HFFc6 (cell line): ENCODE results near the gene NDUFV1. TPM values are rescaled to one million over a fixed set of nuclear protein-coding genes. Genes with fewer than 3 reads are reported as not detected.
"Not testable (repeated sequence)": the region's sequence is repeated elsewhere in the genome, so short reads cannot be mapped to it uniquely, and the experiment has no call there.

Experiments
- DNase-seq: peaks from one replicate; pipeline ENCODE4 v3.0.0-alpha.2; 2018
- H3K27ac Mint-ChIP-seq: 2 replicates; pipeline ENCODE4 v1.8.0; 2020; ENCODE audit warnings: mild to moderate bottlenecking, mixed read lengths
- H3K27me3 Mint-ChIP-seq: 2 replicates; pipeline ENCODE4 v1.8.0; 2021; ENCODE audit warnings: mild to moderate bottlenecking, moderate library complexity, mixed read lengths; ENCODE audit not compliant: insufficient read depth
- H3K36me3 Mint-ChIP-seq: 2 replicates; pipeline ENCODE4 v1.8.0; 2021; ENCODE audit warnings: low read depth, mixed read lengths
- H3K4me1 Mint-ChIP-seq: 2 replicates; pipeline ENCODE4 v1.8.0; 2020; ENCODE audit warnings: low read depth, mixed read lengths
- H3K4me3 Mint-ChIP-seq: 2 replicates; pipeline ENCODE4 v1.8.0; 2020; ENCODE audit warnings: mild to moderate bottlenecking, moderate library complexity, mixed read lengths
- H3K9me3 Mint-ChIP-seq: 2 replicates; pipeline ENCODE4 v1.8.0; 2020; ENCODE audit warnings: mild to moderate bottlenecking, mixed read lengths
- CTCF ChIP-seq: fragments of 200-600 bp; sonication (generic); IDR thresholded peaks from 2 replicates; pipeline ENCODE4 v1.5.0; 2021; ENCODE audit warnings: antibody characterized with exemption, mild to moderate bottlenecking
- total RNA-seq, 6 experiments: library from RNA; stranded (reverse); fragmentation: NEBNext Ultra II Directional; extraction: Animal tissue kit (Norgen Biotek cat#: 25700); gene quantifications; 2 replicates in 1 of 6; 3 replicates in 5 of 6; pipeline ENCODE4 v1.2.3, GENCODE V29; 2021

The NDUFV1 gene
- total RNA-seq, 6 experiments from 2014 or later: 130 to 150 (median 135) TPM

- peaks cover 54% of the 10 kb centered on the region for H3K4me1 Mint-ChIP-seq
- TF ChIP-seq CTCF: no peak
- H3K9me3 Mint-ChIP-seq: no peaks in the 10 kb centered on the region
- H3K27ac Mint-ChIP-seq: peak overlapping the region; percentile 81
- peak; percentile 48 for DNase-seq
- peaks cover 17% of the 10 kb centered on the region; the same call in 1 of the 2 replicates for H3K36me3 Mint-ChIP-seq
- peak overlapping the region; percentile 94 for H3K4me3 Mint-ChIP-seq
- H3K27me3 Mint-ChIP-seq: peaks cover 18% of the 10 kb centered on the region
These were observed 22.4 kb upstream of the NDUFV1 start for GRCh38 chr11:67584205-67584880.

- no peak for TF ChIP-seq CTCF
- Mint-ChIP-seq H3K9me3 (no peaks in the 10 kb centered on the region), H3K27ac (peak overlapping the region; percentile 81), H3K4me3 (peak overlapping the region; percentile 94), H3K36me3 (peaks cover 17% of the 10 kb centered on the region; the same call in 1 of the 2 replicates), H3K27me3 (peaks cover 14% of the 10 kb centered on the region), H3K4me1 (peaks cover 46% of the 10 kb centered on the region)
- DNase-seq: no peak
These were observed 21.6 kb upstream of the NDUFV1 start for GRCh38 chr11:67584881-67585873.

GRCh38 chr11:67585911-67586310 lies 20.8 kb upstream of the NDUFV1 start:
- no peaks in the 10 kb centered on the region for H3K9me3 Mint-ChIP-seq
- H3K36me3 Mint-ChIP-seq: peaks cover 17% of the 10 kb centered on the region; the same call in 1 of the 2 replicates
- peak overlapping the region; percentile 24; the same call in 1 of the 2 replicates for H3K27ac Mint-ChIP-seq
- no peak for TF ChIP-seq CTCF
- peaks cover 46% of the 10 kb centered on the region for H3K4me1 Mint-ChIP-seq
- H3K4me3 Mint-ChIP-seq: peak overlapping the region; percentile 94; the same call in 1 of the 2 replicates
- peaks cover 8% of the 10 kb centered on the region; the same call in 1 of the 2 replicates for H3K27me3 Mint-ChIP-seq
- DNase-seq: no peak

GRCh38 chr11:67586568-67587250 lies 20.0 kb upstream of the NDUFV1 start:
- Mint-ChIP-seq H3K4me3 (no peak overlapping the region), H3K27me3 (peaks cover 4% of the 10 kb centered on the region; the same call in 1 of the 2 replicates), H3K36me3 (peaks cover 17% of the 10 kb centered on the region; the same call in 1 of the 2 replicates), H3K27ac (no peak overlapping the region), H3K4me1 (peaks cover 42% of the 10 kb centered on the region), H3K9me3 (no peaks in the 10 kb centered on the region)
- no peak for TF ChIP-seq CTCF
- DNase-seq: no peak

- no peaks in the 10 kb centered on the region for H3K9me3 Mint-ChIP-seq
- no peak overlapping the region for H3K27ac Mint-ChIP-seq
- H3K36me3 Mint-ChIP-seq: peaks cover 17% of the 10 kb centered on the region; the same call in 1 of the 2 replicates
- no peak for TF ChIP-seq CTCF
- no peak for DNase-seq
- peaks cover 6% of the 10 kb centered on the region for H3K27me3 Mint-ChIP-seq
- peaks cover 28% of the 10 kb centered on the region for H3K4me1 Mint-ChIP-seq
- H3K4me3 Mint-ChIP-seq: no peak overlapping the region
These were observed 18.6 kb upstream of the NDUFV1 start for GRCh38 chr11:67588136-67588503.

GRCh38 chr11:67588899-67589415 lies 17.8 kb upstream of the NDUFV1 start:
- DNase-seq, H3K9me3 Mint-ChIP-seq, H3K27ac Mint-ChIP-seq, H3K4me3 Mint-ChIP-seq: not testable (repeated sequence)
- Mint-ChIP-seq H3K36me3 (peaks cover 17% of the 10 kb centered on the region; the same call in 1 of the 2 replicates), H3K27me3 (peaks cover 12% of the 10 kb centered on the region), H3K4me1 (peaks cover 23% of the 10 kb centered on the region)
